Stimulated activated CD8-positive, alpha-beta memory T cell treated with anti-CD3 and anti-CD28 coated beads, Interleukin-12 subunit alpha, Interleukin-12 subunit beta, amount 100 ng/mL, for 1 hour (primary cell): Measurements from ENCODE around the gene ITGAL.
"Not testable (repeated sequence)": the region's sequence is repeated elsewhere in the genome, so short reads cannot be mapped to it uniquely, and the experiment has no call there.

ENCODE experiments used
- DNase-seq: peaks from one replicate; pipeline ENCODE4 v3.0.0-alpha.2; 2020; ENCODE audit warnings: low read depth

Gene ITGAL

DNA sequence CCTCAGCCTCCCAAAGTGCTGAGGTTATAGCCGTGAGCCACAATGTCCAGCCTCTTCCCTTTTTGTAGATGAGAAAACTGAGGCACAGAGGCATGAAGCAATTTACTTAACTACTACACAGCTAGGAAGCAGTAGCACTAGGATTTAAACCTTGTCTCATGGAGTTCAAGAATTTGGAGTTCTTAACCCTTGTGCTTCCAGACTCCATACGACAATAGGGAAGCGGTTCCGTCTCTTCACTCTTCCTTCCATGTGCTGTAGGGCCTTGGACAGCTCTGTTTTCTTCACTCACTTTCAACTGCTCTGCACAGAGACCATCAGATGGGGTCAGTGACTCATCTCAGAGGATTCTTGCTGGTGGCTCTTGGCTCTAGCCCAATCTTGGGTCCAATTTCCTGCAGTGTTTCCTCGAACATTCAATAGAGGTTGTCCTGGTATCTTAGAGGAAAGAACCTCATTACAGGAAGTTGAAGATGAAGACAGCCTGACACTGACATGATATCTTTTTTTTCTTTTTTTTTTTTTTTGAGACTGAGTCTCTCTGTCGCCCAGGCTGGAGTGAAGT lies 19.3 kb downstream of the ITGAL start:
- DNase-seq = peak; percentile 15

GRCh38 chr16:30493941-30494488 lies 21.5 kb downstream of the ITGAL start:
- DNase-seq = no peak

DNA sequence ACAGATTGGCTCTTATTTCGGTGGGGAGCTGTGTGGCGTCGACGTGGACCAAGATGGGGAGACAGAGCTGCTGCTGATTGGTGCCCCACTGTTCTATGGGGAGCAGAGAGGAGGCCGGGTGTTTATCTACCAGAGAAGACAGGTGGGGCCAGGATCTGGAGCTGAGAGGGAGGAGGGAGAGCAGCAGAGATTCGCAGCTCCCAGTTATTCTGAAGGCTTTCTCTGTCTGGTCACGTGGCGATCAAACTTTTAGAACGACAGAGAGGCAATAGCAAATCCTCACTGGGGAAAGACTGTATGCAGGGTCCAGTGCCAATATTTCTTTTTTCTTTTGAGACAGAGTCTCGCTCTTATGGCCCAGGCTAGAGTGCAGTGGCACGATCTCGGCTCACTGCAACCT lies 22.2 kb downstream of the ITGAL start:
- no peak for DNase-seq

- no peak for DNase-seq
These were observed 26.7 kb downstream of the ITGAL start for GRCh38 chr16:30499284-30499683.

DNA sequence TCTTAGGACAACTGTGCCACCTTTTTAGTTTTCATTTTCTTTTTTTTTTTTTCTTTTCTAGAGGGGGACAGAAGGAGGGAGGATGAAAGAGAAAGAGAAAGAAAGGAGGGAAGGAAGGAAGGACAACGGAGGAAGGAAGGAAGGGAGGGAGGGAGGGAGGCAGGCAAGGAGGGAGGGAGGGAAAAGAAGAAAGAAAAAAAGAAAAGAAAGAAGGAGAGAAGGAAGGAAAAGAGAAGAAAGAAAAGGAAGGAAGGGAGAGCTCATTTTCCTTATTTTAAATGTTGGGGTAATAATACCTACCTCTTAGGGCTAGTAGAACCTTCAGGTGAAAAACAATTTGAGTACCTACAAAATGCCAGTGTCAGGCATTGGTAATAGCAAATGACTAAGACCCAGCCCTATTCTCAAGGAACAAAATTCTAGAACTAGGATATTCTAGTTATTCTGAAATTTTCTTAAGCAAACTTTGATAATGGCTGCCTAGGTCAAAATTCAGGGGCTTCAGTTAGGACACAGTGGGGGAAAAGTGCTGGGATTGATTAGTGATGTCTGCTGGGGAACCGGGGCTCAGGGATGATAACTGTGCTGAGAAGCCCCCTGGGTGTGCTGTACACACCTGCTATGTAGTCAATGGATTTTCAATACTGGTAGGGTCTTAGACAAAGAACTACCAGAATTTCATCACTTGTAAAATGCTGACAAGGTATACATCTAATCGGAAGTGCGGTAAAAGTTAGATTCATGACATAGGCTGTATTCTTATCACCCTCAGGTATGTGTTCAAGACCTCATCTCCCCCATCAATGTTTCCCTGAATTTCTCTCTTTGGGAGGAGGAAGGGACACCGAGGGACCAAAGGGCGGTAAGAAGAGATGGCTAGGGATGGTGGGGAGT lies 31.1 kb downstream of the ITGAL start:
- DNase-seq = no peak

- DNase-seq = no peak
These were observed 36.7 kb downstream of the ITGAL start for GRCh38 chr16:30509081-30509765.

GRCh38 chr16:30510376-30510938 lies 37.9 kb downstream of the ITGAL start:
- no peak for DNase-seq

GRCh38 chr16:30511509-30511908 lies 39.0 kb downstream of the ITGAL start:
- no peak for DNase-seq

- DNase-seq = no peak
These were observed 42.7 kb downstream of the ITGAL start for GRCh38 chr16:30515275-30515674.

DNA sequence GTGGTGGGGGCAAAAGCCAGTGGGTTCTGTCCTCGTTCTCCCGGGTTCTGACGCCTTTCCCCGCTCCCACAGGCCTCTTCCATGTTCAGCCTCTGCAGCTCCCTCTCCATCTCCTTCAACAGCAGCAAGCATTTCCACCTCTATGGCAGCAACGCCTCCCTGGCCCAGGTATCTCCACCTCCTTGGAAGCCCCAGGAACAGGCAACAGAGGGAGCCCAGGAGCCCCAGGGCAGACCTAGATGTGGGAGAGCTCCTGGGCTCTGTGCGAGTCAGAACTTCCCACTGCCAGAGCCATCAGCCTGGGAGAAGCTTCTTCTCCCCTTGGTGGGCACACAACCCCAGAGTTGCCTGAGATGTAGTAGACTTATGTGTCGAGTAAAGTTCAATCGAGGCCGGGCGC lies 46.0 kb downstream of the ITGAL start:
- no peak for DNase-seq

GRCh38 chr16:30519120-30520049 lies 46.8 kb downstream of the ITGAL start:
- DNase-seq = no peak

GRCh38 chr16:30521476-30521872 lies 48.9 kb downstream of the ITGAL start:
- no peak for DNase-seq

DNA sequence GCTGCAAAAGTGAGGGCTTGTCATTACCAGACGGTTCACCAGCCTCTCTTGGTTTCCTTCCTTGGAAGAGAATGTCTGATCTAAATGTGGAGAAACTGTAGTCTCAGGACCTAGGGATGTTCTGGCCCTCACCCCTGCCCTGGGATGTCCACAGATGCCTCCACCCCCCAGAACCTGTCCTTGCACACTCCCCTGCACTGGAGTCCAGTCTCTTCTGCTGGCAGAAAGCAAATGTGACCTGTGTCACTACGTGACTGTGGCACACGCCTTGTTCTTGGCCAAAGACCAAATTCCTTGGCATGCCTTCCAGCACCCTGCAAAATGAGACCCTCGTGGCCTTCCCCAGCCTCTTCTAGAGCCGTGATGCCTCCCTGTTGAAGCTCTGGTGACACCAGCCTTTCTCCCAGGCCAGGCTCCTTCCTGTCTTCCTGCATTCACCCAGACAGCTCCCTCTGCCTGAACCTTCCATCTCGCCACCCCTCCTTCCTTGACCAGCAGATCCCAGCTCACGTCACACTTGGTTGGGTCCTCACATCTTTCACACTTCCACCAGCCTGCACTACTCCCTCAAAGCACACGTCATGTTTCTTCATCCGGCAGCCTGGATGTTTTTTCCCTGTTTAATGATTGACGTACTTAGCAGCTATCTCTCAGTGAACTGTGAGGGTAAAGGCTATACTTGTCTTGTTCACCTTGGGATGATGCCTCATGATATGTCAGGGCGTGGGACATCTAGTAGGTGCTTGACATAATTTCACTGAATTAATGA lies 49.5 kb downstream of the ITGAL start:
- DNase-seq = no peak

GRCh38 chr16:30522702-30523463 lies 50.3 kb downstream of the ITGAL start:
- not testable (repeated sequence) for DNase-seq

- DNase-seq = no peak
These were observed 51.4 kb downstream of the ITGAL start for GRCh38 chr16:30523768-30524574.

- DNase-seq = no peak
These were observed 52.3 kb downstream of the ITGAL start for GRCh38 chr16:30524575-30525568.

- no peak for DNase-seq
These were observed 53.2 kb downstream of the ITGAL start for GRCh38 chr16:30525844-30526136.
